Femur (tissue), 1 donor: ENCODE data around the gene LEPR.
"Not testable (repeated sequence)": the region's sequence is repeated elsewhere in the genome, so short reads cannot be mapped to it uniquely, and the experiment has no call there.

ENCODE experiments used
- DNase-seq: peaks from one replicate; pipeline ENCODE4 v3.0.0-alpha.2; 2017

Gene LEPR

DNA sequence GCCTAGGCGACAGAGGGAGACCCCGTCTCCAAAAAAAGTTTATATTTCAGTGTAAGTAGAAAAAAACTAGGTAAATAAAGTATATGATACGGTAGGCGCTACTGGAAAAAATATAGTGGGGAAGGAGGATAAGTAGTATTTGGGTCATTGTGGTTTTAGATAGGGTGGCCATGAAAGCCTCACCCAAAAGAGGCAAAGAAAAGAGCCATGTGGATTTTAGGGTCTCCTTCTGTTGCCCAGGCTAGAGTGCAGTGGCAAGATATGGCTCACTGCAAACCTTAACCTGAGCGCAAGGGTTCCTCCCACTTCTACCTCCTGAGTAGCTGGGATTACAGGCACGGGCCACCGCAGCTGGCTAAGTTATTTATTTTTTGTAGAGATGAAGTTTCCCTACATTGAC, 17.1 kb downstream of the LEPR start:
- DNase-seq, result no peak

DNA sequence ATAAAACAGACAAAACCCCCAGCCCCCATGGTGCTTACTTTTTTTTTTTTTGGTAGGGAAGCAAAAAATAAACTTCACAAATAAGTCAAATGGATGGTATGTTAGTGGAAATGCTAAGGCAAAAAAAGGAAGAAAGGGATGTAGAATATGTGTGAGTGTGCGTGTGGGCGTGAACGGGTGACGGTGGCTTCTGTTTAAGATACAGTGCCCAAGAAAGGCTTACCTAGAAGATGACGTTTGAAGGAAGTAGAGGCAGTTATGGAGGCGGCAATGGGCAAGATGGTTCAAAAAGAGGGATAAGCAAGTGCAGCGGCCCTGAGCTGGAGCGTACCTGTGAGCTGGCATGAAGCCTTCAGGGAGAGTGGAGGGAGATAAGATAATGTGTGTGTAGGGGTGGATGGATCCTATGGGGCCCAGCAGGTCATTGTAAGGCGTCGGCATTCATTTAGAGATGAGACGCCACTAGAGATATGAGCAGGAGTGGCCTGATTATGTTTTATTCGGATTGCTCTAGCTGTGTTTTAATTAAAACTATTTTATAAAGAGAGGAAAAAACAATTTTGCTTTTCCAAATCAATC, 19.9 kb downstream of the LEPR start:
- no peak for DNase-seq

DNA sequence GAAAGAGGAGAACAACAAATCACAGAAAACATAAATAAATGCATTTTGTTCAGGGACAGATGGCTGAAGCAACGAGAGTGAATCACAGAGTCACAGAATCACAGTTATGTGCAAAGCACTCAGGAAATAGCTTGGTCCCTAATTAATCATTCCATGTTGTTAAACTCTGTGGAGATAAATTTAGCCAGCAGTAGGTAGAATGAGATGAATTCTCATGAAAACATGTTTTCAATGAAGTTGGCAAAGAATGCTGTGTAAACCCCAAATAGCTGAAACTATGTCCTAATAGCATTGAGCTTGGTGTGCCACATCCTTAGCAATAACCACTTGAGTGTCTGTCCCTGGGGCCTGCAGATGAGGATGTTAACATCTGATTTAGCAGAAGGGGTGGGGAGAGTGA, 20.4 kb downstream of the LEPR start:
- no peak for DNase-seq

DNA sequence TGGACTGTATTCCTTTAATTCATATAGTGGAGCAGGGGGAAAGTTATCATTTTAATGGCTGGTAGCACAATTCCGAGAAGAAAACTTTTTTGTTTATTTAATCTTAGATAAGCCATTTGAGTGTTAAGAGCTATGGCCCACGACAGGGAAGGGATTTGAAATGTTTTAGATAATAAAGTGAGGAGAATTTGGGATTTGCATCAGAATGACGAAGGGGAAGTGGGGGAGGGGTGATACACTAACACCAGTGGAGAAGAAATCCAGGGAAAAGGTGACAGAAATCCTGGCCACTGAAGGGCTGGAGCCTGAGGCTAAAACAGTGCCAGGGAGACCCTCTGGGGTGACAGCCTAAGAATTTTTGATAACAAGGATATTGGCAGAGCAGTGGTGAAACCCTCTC, 21.0 kb downstream of the LEPR start:
- DNase-seq, result no peak

DNA sequence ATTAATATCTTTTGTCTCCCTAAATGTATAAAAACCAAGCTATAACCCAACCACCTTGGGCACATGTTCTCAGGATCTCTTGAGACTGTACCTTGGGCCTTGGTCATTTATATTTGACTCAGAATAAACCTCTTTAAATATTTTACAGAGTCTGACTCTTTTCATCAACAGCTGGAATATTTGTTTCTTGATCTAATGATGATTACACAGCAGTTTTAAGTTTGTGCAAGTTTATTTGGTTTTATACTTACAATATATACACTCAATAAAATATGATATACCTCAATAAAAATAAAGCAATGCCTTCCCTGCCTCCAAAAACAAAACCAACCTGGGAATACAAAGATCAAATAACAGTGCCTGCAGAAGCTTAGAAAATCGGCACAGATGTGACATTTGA, 22.0 kb downstream of the LEPR start:
- no peak for DNase-seq

DNA sequence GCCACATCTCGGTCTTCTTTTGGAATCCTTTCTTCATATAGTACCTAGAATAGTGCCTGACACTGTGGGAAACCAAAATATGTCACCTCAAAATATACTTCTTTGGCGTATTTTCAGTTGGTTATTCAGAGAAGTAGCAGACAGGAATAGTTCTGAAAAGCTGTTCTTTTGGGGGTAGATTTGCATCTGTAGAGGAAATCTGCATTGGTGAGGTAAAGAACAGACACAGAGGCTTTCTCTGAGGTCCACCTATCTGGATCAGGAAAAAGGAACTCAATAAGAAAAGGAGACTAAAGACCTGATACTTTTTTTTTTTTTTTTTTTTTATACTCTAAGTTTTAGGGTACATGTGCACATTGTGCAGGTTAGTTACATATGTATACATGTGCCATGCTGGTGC, 23.2 kb downstream of the LEPR start:
- DNase-seq, result no peak

DNA sequence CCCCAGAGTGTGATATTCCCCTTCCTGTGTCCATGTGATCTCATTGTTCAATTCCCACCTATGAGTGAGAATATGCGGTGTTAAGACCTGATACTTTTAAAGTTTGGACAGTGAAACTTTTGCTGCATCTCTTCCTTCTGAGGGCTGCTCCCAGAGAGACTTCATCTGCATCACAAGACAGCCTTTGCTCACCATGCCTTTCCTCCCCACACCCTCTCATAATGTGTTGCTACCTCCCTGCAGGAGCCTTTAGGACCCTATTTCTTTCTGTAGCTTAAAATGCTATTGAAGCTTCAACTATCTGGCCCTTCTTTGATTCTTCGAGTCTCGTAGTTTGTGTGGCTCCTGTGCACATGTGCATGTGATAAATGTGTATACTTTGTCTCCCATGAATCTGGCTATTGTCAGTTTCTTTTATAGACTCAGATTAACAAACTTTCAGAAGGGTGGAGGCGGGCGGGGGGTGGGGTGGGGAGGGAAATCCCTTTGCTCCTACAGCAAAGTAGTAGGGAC, 23.7 kb downstream of the LEPR start:
- DNase-seq, result no peak

DNA sequence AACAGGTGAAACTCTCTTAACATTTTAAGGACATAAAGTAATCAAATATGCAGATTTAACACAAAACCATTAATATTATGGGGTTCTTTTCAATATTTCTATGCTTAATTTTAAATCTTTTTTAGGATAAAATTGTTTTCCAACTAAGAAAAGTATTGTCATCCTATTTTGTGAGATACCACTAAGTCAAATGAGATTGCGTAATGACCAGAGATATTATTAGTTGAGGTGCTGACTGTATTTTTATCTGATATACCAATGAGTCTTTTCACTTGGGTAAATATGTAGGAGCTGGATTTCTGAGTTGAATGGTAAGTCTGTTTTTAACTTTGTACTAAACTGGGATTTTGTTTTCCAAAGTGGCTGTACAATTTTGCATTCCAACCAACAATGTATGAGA, 25.4 kb downstream of the LEPR start:
- no peak for DNase-seq

DNA sequence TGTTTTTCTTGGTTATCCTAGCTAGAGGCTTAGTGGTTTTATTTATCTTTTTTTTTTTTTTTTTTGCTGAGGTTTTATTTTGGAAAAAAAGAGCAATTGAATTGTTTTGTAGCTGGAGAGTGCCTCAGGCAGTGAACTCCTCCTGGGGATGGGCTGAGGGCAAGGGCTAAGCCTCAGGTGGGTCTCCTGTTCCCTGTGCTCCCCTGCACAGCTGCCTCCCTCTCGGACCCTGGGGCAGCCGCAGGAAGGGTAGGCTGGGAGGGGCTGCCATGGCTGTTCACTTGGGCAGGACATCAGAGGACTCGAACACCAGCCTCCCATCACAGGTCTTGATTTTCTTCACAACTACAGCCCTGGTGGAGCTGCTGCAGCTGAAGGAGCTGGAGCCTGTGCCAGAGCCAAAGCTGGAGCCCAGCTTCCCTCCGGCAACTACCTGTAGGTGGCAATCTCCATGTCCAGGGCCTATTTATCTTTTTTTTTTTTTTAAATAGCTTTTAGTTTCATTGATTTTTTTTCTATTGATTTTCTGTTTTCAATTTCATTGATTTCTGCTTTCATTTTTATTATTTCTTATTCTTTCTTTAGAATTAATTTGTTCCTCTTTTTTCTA, 28.9 kb downstream of the LEPR start:
- no peak for DNase-seq

DNA sequence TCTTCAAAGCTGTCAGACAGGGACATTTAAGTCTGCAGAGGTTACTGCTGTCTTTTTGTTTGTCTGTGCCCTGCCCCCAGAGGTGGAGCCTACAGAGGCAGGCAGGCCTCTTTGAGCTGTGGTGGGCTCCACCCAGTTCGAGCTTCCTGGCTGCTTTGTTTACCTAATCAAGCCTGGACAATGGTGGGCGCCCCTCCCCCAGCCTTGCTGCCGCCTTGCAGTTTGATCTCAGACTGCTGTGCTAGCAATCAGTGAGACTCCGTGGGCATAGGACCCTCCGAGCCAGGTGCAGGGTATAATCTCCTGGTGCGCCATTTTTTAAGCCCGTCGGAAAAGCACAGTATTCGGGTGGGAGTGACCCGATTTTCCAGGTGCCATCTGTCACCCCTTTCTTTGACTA, 35.2 kb downstream of the LEPR start:
- DNase-seq, result not testable (repeated sequence)

DNA sequence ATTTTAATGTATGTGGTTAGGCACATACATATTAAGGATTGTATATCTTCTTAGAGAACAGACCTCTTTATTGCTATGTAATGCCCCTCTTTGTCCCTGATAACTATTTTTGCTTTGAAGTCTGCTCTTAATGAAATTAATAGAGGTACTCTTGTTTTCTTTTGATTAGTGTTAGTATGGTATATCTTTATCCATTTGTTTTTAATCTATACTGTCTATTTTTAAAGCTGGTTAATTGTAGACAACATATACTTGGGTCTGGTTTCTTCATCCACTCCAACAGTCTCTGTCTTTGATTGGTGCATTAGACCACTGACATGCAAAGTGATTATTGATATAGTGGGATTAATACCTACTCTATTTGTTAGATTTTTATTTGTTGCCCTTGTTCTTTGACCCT, 36.0 kb downstream of the LEPR start:
- no peak for DNase-seq

DNA sequence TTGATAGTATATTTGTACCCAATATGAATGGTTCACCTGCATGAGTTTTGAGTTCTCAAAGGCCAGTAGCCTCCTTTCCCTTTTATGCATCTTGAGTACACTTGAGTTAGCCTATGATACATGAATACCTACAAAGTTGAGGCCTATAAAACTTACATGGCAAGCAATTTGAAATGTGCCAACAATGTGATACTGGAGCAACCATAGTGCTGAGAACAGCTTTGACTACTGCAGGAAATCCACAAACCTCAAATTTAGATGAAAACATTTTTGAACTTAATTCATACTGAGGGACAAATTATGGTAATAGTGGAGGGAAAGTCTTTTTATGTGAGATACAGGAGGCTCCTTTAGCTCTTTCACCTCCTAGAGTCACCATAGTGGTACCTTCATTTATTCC, 37.4 kb downstream of the LEPR start:
- no peak for DNase-seq

DNA sequence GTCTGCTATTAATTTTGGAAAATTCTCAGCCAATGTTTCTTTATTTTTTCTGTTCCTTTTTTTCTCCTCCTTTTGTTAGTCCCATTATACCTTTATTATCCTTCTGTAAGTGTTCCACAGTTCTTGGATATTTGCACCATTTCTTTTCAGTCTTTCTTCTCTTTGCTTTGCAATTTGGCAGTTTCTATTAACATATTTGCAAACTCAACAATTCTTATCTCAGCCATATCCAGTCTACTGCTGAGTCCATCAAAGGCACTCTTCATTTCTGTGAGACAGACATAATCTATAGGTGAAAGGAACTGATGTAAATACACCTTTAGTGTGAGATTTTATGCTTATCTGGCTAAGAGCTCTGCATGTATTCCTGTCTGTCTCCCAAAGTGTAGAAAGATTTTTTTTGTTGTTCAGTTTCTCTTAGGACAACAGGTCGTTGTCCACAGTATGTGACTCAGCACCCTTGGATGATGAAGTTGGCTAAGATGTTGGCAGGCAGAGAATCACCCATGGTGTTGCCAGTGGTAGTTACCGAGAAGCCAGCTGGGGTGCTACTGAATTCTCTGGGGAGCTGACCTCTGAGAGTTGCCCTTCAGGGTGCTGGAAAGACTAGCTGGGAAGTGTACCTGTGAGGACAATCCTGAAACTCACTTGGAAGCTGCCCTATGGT, 38.4 kb downstream of the LEPR start:
- DNase-seq, result no peak

DNA sequence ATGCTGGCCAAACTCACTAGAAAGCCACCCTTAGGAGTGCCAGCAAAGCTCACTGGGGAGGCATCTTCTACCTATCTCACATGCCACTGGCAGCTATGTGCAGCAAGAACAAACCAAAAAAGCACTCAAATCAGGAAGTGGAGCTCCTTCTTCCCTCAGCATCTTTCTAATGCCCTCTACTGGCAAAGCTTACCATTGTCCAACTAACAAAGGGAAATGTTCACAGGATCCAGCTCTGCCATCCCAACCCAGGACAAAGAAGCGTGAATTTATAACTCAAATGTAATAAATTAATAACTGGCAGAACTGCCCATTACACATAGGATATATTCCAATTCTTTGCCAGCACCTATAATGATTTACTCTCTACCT, 38.9 kb downstream of the LEPR start:
- DNase-seq, result no peak

DNA sequence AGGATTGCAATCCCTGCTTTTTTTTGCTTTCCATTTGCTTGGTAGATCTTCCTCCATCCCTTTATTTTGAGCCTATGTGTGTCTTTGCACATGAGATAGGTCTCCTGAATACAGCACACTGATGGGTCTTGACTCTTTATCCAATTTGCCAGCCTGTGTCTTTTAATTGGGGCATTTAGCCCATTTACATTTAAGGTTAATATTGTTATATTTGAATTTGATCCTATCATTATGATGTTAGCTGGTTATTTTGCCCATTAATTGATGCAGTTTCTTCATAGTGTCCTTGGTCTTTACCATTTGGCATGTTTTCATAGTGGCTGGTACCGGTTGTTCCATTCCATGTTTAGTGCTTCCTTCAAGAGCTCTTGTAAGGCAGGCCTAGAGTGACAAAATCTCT, 45.4 kb downstream of the LEPR start:
- not testable (repeated sequence) for DNase-seq

DNA sequence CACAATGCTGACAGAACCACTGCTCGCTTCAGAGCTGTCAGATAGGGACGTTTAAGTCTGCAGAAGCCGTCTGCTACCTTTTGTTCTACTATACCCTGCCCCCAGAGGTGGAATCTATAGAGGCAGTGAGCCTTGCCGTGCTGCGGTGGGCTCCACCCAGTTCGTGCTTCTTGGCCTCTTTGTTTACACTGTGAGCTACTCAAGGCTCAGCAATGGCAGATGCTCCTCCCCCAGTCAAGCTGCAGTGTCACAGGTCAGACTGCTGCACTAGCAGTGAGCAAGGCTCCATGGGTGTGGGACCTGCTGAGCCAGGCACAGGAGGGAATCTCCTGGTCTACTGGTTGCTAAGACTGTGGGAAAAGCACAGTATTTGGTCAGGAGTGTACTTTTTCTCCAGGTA, 47.1 kb downstream of the LEPR start:
- no peak for DNase-seq

DNA sequence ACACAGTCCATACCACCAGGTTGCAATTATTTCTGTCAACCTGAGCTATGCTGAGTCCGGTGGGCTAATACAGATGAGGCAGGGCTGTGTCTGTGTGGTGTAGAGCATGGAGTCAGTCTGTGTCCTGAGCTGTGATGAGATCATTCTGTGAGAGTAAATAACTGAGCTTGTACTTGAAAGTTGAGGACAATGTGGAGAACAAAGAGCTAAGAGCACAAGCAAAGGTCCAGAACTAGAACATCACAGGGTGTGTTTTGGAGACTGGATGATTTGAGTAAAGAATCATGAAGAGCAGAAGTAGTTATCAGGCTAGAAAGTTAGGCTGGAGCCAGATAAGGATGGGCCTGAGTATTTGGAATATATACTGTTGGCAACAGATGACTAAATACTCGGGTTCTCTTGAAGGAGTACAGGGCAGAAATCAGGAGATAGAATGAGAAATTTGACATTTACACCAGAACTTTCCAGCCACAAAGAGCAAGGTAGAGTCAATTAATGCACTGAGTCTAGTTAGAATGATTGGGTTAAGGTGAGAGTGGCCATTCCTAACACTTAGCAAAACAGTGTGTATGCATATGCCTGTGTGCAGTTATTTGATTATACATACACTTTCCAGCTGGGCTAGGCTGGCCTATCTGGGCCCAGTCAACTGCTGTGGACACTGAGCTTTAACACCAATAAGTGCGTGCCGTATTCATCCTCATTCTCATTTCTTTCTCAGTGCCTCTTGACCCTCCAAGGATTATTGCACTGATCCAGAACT, 48.8 kb downstream of the LEPR start:
- DNase-seq, result no peak

DNA sequence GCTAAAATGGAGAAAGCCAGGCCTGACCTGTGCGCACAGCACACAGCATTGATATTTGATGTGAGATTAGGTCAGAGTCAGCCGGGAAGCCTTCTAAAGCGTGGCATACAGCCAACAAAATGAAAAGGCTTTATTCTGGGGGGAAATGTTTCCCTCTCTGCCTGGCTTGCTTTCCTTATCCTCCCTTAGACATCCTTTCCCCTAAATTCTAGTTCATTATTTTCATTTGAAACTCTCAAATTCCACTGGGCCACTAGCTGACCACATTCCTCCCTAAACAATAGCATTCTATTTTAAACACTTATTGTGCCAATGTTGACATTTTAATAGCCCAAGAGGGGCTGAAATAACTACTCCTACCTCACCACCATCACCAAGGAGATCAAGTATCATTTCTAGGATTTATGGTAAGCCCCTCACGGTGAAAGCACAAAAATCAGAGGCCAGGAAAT, 49.4 kb downstream of the LEPR start:
- DNase-seq, result peak; percentile 48
